Gastroesophageal sphincter (tissue), 3 donors: ENCODE data around the gene POGLUT2.

Experiments
- EP300 ChIP-seq: sonication (generic); formaldehyde crosslinking; IDR thresholded peaks from one replicate; pipeline ENCODE4 v1.6.1; 2017; ENCODE audit warnings: antibody characterized with exemption, mild to moderate bottlenecking
- POLR2A ChIP-seq, 2 donors: fragments of 450-650 bp; IDR thresholded peaks; one replicate each; pipeline ENCODE4 v1.6.1; 2017; ENCODE audit warnings: antibody characterized with exemption in 2 of 2, mild to moderate bottlenecking in 2 of 2, moderate library complexity in 1 of 2
- POLR2AphosphoS5 ChIP-seq: sonication (generic); formaldehyde crosslinking; IDR thresholded peaks from one replicate; pipeline ENCODE4 v1.6.1; 2017; ENCODE audit warnings: antibody characterized with exemption
- TF ChIP-seq, protein P1 (sequence below), 4 experiments: fragments of 200-600 bp in 2 of 4; fragments of 450-650 bp in 2 of 4; sonication (generic) in 1 of 4; IDR thresholded peaks; one replicate each; pipeline ENCODE4 v1.5.1; 2017 to 2019; ENCODE audit warnings: antibody characterized with exemption in 4 of 4, mild to moderate bottlenecking in 2 of 4, moderate library complexity in 2 of 4

DNA sequence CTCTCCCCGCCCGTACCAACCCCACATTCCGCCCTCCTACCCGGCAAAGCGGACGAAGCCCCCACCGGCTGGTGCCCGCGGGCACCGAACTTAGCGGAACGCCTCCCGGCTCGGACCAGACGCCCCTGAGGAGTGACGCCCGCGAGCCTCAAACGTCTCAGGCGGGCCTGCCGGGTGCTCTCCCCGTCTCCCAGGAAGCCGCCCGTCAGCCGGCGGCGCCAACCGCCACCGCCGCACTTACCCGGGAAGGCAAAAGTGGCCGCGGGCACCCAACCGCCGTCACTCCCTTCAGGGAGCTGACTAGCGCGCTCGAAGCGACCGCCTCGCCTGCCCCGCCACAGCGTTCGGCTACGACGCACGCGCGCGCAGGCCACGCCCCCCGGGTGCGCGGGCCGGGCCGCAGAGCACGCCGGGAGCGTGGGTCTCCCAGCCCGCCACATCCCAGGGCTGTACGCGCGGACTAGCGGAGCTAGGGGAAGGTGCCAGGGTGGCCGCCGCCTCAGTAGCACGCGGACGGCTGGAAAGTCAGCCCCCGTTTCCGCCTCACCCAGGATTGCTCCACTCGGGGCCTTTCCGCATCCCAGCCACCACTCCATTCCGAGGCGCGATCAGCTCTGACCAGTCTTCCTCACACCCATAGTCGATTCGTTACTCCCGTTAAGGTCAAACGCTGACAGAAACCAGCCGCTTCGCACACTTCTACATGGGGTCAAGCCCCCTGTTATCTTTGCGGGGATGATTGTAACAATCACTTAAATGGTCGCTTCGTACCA, 25.1 kb downstream of the POGLUT2 start, which contains the start of gene TEX30:
- TF ChIP-seq POLR2A (IDR thresholded peaks at IDR 0.05) = peak; percentile 83
- TF ChIP-seq, protein P1, sequence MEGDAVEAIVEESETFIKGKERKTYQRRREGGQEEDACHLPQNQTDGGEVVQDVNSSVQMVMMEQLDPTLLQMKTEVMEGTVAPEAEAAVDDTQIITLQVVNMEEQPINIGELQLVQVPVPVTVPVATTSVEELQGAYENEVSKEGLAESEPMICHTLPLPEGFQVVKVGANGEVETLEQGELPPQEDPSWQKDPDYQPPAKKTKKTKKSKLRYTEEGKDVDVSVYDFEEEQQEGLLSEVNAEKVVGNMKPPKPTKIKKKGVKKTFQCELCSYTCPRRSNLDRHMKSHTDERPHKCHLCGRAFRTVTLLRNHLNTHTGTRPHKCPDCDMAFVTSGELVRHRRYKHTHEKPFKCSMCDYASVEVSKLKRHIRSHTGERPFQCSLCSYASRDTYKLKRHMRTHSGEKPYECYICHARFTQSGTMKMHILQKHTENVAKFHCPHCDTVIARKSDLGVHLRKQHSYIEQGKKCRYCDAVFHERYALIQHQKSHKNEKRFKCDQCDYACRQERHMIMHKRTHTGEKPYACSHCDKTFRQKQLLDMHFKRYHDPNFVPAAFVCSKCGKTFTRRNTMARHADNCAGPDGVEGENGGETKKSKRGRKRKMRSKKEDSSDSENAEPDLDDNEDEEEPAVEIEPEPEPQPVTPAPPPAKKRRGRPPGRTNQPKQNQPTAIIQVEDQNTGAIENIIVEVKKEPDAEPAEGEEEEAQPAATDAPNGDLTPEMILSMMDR (IDR thresholded peaks at IDR 0.05) = peak in 3 of 4 experiments; percentile 24 to 35 (median 33)
- TF ChIP-seq POLR2AphosphoS5 = peak; percentile 62
- no peak for TF ChIP-seq EP300
